Right lobe of liver (tissue), 4 donors: ENCODE results near the gene AKAP11.

Source experiments
- CTCF ChIP-seq, 4 donors: fragments of 200-600 bp in 3 of 4; fragments of 450-650 bp in 1 of 4; IDR thresholded peaks; one replicate each; pipeline versions ENCODE4 v1.5.1 to v1.8.0; 2016 to 2022; ENCODE audit warnings: antibody characterized with exemption in 4 of 4, mild to moderate bottlenecking in 2 of 4
- POLR2A ChIP-seq: fragments of 450-650 bp; IDR thresholded peaks from one replicate; pipeline ENCODE4 v1.6.1; 2017; ENCODE audit warnings: antibody characterized with exemption, mild to moderate bottlenecking
- donor health status: DM: no; HTN: no; CAD: no.
- donor health status: DM: no; HTN: no; CAD: no.
- donor health status: DM: no; HTN: yes; CAD: no.

- TF ChIP-seq CTCF (IDR thresholded peaks at IDR 0.05) (no peak), POLR2A (no peak)
These were observed 16.1 kb upstream of the AKAP11 start for GRCh38 chr13:42255886-42256285.
